HG02840 (cell line): Measurements from ENCODE around the gene GDPD3.
A peak's percentile ranks its signal among the peaks of the same experiment; 100 is the strongest.
"Not testable (repeated sequence)": the region's sequence is repeated elsewhere in the genome, so short reads cannot be mapped to it uniquely, and the experiment has no call there.

Source experiments
- ATAC-seq: cut with Tn5 transposase; IDR thresholded peaks from one replicate; pipeline ENCODE4 v1.9.1; 2021; ENCODE audit warnings: mild to moderate bottlenecking, moderate library complexity, moderate number of reproducible peaks; ENCODE audit not compliant: unreplicated experiment, low FRiP score

GDPD3 gene

GRCh38 chr16:30125690-30126089 lies 12.4 kb upstream of the GDPD3 start:
- not testable (repeated sequence) for ATAC-seq

GRCh38 chr16:30124985-30125379 lies 11.6 kb upstream of the GDPD3 start:
- ATAC-seq = no peak

GRCh38 chr16:30122604-30123160 lies 9.3 kb upstream of the GDPD3 start:
- ATAC-seq = peak; percentile 25

- no peak for ATAC-seq
These were observed 8.6 kb upstream of the GDPD3 start for GRCh38 chr16:30121741-30122571.

GRCh38 chr16:30120340-30121105 lies 7.2 kb upstream of the GDPD3 start:
- ATAC-seq = no peak

- ATAC-seq = no peak
These were observed 6.1 kb upstream of the GDPD3 start for GRCh38 chr16:30119428-30119827.

GRCh38 chr16:30117768-30118167 lies 4.4 kb upstream of the GDPD3 start:
- ATAC-seq = no peak

- ATAC-seq = no peak
These were observed 3.2 kb upstream of the GDPD3 start for GRCh38 chr16:30116291-30117207.

GRCh38 chr16:30115238-30115637 lies 1.9 kb upstream of the GDPD3 start:
- no peak for ATAC-seq

- ATAC-seq = not testable (repeated sequence)
These were observed 1.5 kb upstream of the GDPD3 start for GRCh38 chr16:30114833-30115232.

- no peak for ATAC-seq
These were observed 1.1 kb upstream of the GDPD3 start for GRCh38 chr16:30114411-30114810.

GRCh38 chr16:30113711-30114333 lies 485 bp upstream of the GDPD3 start:
- ATAC-seq = no peak

GRCh38 chr16:30112197-30113030 lies 923 bp downstream of the GDPD3 start:
- no peak for ATAC-seq

- ATAC-seq = no peak
These were observed 2.7 kb downstream of the GDPD3 start for GRCh38 chr16:30110661-30111060.

- ATAC-seq = no peak
These were observed 5.1 kb downstream of the GDPD3 start for GRCh38 chr16:30108059-30108850.

GRCh38 chr16:30104492-30104891 lies 8.8 kb downstream of the GDPD3 start:
- no peak for ATAC-seq

- no peak for ATAC-seq
These were observed 9.2 kb downstream of the GDPD3 start for GRCh38 chr16:30104090-30104489.

GRCh38 chr16:30096862-30097563 lies 16.3 kb downstream of the GDPD3 start:
- ATAC-seq = no peak
